ENCODE measurements around the gene ZCCHC3.

DNA sequence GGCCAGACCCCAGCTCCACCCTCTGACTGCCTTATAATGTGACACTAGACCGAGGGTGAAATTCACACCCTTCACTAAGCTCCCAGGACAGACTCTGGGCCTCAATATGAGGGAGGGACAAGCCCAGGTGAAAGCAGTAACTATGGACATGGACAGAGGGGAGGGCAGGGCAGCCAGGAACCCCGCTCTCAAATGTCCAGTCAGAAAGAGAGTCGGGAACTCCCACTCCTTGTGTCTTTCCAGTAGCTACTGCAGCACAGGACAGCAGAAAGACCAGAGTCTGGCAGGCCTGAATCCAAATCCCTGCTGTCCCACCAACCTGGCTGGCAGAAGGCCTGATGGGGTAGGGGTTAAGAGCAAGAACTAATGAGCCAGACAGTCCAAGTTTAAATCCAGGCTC is 13.2 kb upstream of the ZCCHC3 start:
- TF ChIP-seq, protein P1, sequence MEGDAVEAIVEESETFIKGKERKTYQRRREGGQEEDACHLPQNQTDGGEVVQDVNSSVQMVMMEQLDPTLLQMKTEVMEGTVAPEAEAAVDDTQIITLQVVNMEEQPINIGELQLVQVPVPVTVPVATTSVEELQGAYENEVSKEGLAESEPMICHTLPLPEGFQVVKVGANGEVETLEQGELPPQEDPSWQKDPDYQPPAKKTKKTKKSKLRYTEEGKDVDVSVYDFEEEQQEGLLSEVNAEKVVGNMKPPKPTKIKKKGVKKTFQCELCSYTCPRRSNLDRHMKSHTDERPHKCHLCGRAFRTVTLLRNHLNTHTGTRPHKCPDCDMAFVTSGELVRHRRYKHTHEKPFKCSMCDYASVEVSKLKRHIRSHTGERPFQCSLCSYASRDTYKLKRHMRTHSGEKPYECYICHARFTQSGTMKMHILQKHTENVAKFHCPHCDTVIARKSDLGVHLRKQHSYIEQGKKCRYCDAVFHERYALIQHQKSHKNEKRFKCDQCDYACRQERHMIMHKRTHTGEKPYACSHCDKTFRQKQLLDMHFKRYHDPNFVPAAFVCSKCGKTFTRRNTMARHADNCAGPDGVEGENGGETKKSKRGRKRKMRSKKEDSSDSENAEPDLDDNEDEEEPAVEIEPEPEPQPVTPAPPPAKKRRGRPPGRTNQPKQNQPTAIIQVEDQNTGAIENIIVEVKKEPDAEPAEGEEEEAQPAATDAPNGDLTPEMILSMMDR (IDR thresholded peaks at IDR 0.05): no peak
- TF ChIP-seq POLR2AphosphoS5 (IDR thresholded peaks at IDR 0.05): no peak
